ENCODE data around the gene BIRC2. TPM values are rescaled to one million over a fixed set of nuclear protein-coding genes. Genes with fewer than 3 reads are reported as not detected.

BIRC2 gene
- total and polyA plus RNA-seq, 3 experiments from 2014 or later = 35.2 to 42.8 (median 40.3) TPM

DNA sequence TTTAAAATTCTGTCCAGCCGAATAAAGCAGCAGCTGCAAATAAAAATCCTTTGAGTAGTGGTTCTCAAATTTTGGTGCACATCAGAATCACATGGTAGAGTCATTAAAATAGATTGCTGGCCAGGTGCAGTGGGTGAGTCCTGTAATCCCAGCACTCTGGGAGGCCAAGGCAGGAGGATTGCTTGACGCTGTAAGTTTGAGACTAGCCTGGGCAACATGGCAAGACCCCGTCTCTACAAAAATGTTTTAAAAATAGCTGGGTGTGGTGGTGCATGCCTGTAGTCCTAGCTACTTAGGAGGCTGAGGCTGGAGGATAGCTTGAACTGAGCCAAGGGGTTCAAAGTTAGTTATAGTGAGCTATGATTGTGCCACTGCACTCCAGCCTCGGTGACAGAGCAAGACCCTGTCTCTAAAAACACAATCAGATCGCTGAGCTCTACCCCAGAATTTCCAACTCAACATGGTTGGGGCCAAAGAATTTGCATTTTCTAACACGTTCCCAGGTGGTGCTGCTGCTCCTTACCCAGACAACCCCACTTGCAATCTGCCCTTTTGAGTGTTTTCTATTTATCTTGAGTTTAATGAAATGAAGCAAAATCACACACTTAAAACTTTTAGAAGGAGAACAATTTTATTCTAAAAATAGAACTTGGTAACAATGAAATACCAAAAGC lies 48.8 kb downstream of the BIRC2 start:
- H3K4me3 ChIP-seq (ENCODE audit: low read length) = no peak overlapping the region
- peaks cover 23% of the 10 kb centered on the region for H3K36me3 ChIP-seq (ENCODE audit: insufficient read depth, low read length)
- H3K4me1 Mint-ChIP-seq = peaks cover 27 to 40% (median 31%) of the 10 kb centered on the region in 3 donors
- no peaks in the 10 kb centered on the region for H3K27me3 Mint-ChIP-seq
- no peaks in the 10 kb centered on the region for H3K9me3 Mint-ChIP-seq
- ChIA-PET POLR2A (no interaction called here), CTCF (interaction anchor here (1.5 kb wide), 1 partner anchor 27 kb away, joined by 3 read pairs; no protein-coding TSS in a partner anchor)
- no peaks in the 10 kb centered on the region for H3K27me3 ChIP-seq (ENCODE audit: insufficient read depth, low read length, poor library complexity, severe bottlenecking)
- H3K36me3 Mint-ChIP-seq = peaks cover 4 to 77% (median 7%) of the 10 kb centered on the region in 3 donors
- H3K4me1 ChIP-seq (ENCODE audit: insufficient read depth, low read length) = peaks cover 16% of the 10 kb centered on the region
- H3K27ac ChIP-seq (ENCODE audit: low read depth, low read length) = no peak overlapping the region
- H3K9me3 ChIP-seq (ENCODE audit: low read length) = no peaks in the 10 kb centered on the region
- H3K27ac Mint-ChIP-seq = peak overlapping the region in 4 of 8 donors; percentile 9 to 64 (median 48)
- H3K4me3 Mint-ChIP-seq = no peak overlapping the region
- no peak for DNase-seq

- peaks cover 6 to 81% (median 7%) of the 10 kb centered on the region in 3 donors for H3K36me3 Mint-ChIP-seq
- no peak overlapping the region for H3K4me3 Mint-ChIP-seq
- no peak for DNase-seq
- H3K4me1 Mint-ChIP-seq = peaks cover 28 to 42% (median 38%) of the 10 kb centered on the region in 3 donors
- peaks cover 8% of the 10 kb centered on the region for H3K4me1 ChIP-seq (ENCODE audit: insufficient read depth, low read length)
- H3K9me3 ChIP-seq (ENCODE audit: low read length) = no peaks in the 10 kb centered on the region
- ChIA-PET CTCF (interaction anchor here (1.5 kb wide), 1 partner anchor 25 kb away, joined by 3 read pairs; no protein-coding TSS in a partner anchor), POLR2A (no interaction called here)
- no peak overlapping the region for H3K4me3 ChIP-seq (ENCODE audit: low read length)
- H3K27me3 Mint-ChIP-seq = no peaks in the 10 kb centered on the region
- no peaks in the 10 kb centered on the region for H3K9me3 Mint-ChIP-seq
- peaks cover 30% of the 10 kb centered on the region for H3K36me3 ChIP-seq (ENCODE audit: insufficient read depth, low read length)
- H3K27me3 ChIP-seq (ENCODE audit: insufficient read depth, low read length, poor library complexity, severe bottlenecking) = no peaks in the 10 kb centered on the region
- peak overlapping the region in 6 of 8 donors; percentile 20 to 88 (median 43) for H3K27ac Mint-ChIP-seq
- H3K27ac ChIP-seq (ENCODE audit: low read depth, low read length) = no peak overlapping the region
Observed at GRCh38 chr11:102396708-102397563, 49.9 kb downstream of the BIRC2 start.

DNA sequence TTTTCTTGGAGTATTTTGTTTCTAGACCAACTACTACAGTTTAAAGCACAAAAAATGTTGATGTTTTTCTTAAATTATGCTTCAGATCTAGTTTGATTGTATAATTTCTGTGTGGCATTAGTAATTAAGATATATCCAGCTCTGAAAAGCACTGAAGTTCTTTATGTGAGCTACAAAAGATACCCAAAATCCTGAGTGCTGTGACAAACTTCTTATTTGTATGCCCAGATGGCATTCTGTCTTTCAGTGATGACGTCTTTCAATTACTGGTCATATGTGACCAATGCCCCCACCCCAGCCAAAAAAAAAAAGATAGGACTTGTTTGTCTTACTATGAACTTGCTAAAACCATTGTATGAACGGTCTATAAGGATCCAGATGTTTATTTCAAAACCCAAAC lies 51.3 kb downstream of the BIRC2 start:
- H3K4me3 ChIP-seq (ENCODE audit: low read length) = no peak overlapping the region
- H3K9me3 ChIP-seq (ENCODE audit: low read length) = no peaks in the 10 kb centered on the region
- H3K4me1 ChIP-seq (ENCODE audit: insufficient read depth, low read length) = peaks cover 14% of the 10 kb centered on the region
- ChIA-PET CTCF (interaction anchor here (1.4 to 2.8 kb wide), 2 partner anchors 8 to 54 kb away, joined by 5 to 20 read pairs; no protein-coding TSS in a partner anchor), POLR2A (no interaction called here)
- no peaks in the 10 kb centered on the region for H3K27me3 Mint-ChIP-seq
- peak overlapping the region in 1 of 7 donors; percentile 9 for H3K4me3 Mint-ChIP-seq
- peaks cover 34 to 48% (median 44%) of the 10 kb centered on the region in 3 donors for H3K4me1 Mint-ChIP-seq
- peak overlapping the region in 4 of 8 donors; percentile 3 to 47 (median 31) for H3K27ac Mint-ChIP-seq
- no peaks in the 10 kb centered on the region for H3K9me3 Mint-ChIP-seq
- peaks cover 7 to 83% (median 7%) of the 10 kb centered on the region in 3 donors for H3K36me3 Mint-ChIP-seq
- no peaks in the 10 kb centered on the region for H3K27me3 ChIP-seq (ENCODE audit: insufficient read depth, low read length, poor library complexity, severe bottlenecking)
- peaks cover 31% of the 10 kb centered on the region for H3K36me3 ChIP-seq (ENCODE audit: insufficient read depth, low read length)
- no peak for DNase-seq
- H3K27ac ChIP-seq (ENCODE audit: low read depth, low read length) = no peak overlapping the region

DNA sequence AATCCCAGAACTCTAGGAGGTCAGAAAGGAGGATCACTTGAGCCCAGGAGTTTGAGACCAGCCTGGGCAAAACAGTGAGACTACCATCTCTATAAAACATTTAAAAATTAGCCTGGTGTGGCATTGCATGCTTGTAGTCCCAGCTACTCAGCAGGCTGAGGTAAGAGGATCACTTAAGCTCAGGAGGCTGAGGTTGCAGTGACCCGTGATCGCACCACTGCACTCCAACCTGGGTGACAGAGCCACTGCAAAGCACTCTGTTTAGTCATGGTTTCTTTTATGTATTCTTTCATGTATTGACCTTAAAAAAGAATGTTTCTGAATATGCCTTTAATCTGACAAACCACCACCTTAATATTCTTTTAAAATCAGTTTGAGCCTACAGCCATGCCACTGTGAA lies 52.2 kb downstream of the BIRC2 start:
- H3K27me3 ChIP-seq (ENCODE audit: insufficient read depth, low read length, poor library complexity, severe bottlenecking) = no peaks in the 10 kb centered on the region
- no peak for DNase-seq
- Mint-ChIP-seq H3K4me3 (no peak overlapping the region), H3K27ac (peak overlapping the region in 2 of 8 donors; percentile 3 to 12), H3K27me3 (no peaks in the 10 kb centered on the region), H3K4me1 (peaks cover 42 to 53% (median 50%) of the 10 kb centered on the region in 3 donors), H3K36me3 (peaks cover 7 to 83% (median 9%) of the 10 kb centered on the region in 3 donors), H3K9me3 (no peaks in the 10 kb centered on the region)
- no peak overlapping the region for H3K27ac ChIP-seq (ENCODE audit: low read depth, low read length)
- ChIA-PET POLR2A (no interaction called here), CTCF (interaction anchor here (1.4 to 2.8 kb wide), 3 partner anchors 9 to 57 kb away, joined by 5 to 20 read pairs (median 6); no protein-coding TSS in a partner anchor)
- peaks cover 21% of the 10 kb centered on the region for H3K4me1 ChIP-seq (ENCODE audit: insufficient read depth, low read length)
- no peak overlapping the region for H3K4me3 ChIP-seq (ENCODE audit: low read length)
- peaks cover 30% of the 10 kb centered on the region for H3K36me3 ChIP-seq (ENCODE audit: insufficient read depth, low read length)
- no peaks in the 10 kb centered on the region for H3K9me3 ChIP-seq (ENCODE audit: low read length)

GRCh38 chr11:102400603-102401002 lies 53.6 kb downstream of the BIRC2 start:
- Histone ChIP-seq H3K36me3 (ENCODE audit: insufficient read depth, low read length) (peaks cover 25% of the 10 kb centered on the region), H3K4me3 (ENCODE audit: low read length) (no peak overlapping the region), H3K27ac (ENCODE audit: low read depth, low read length) (no peak overlapping the region), H3K27me3 (ENCODE audit: insufficient read depth, low read length, poor library complexity, severe bottlenecking) (no peaks in the 10 kb centered on the region), H3K9me3 (ENCODE audit: low read length) (no peaks in the 10 kb centered on the region), H3K4me1 (ENCODE audit: insufficient read depth, low read length) (peaks cover 26% of the 10 kb centered on the region)
- Mint-ChIP-seq H3K9me3 (no peaks in the 10 kb centered on the region), H3K27me3 (no peaks in the 10 kb centered on the region), H3K4me1 (peaks cover 42 to 60% (median 60%) of the 10 kb centered on the region in 3 donors), H3K4me3 (no peak overlapping the region), H3K36me3 (peaks cover 7 to 79% (median 9%) of the 10 kb centered on the region in 3 donors), H3K27ac (peak overlapping the region in 5 of 8 donors; percentile 4 to 85 (median 38))
- no peak for DNase-seq
- POLR2A ChIA-PET = no interaction called here
- CTCF ChIA-PET = interaction anchor here (1.3 to 2.8 kb wide), 3 partner anchors 10 to 96 kb away, joined by 3 to 20 read pairs (median 6); no protein-coding TSS in a partner anchor

DNA sequence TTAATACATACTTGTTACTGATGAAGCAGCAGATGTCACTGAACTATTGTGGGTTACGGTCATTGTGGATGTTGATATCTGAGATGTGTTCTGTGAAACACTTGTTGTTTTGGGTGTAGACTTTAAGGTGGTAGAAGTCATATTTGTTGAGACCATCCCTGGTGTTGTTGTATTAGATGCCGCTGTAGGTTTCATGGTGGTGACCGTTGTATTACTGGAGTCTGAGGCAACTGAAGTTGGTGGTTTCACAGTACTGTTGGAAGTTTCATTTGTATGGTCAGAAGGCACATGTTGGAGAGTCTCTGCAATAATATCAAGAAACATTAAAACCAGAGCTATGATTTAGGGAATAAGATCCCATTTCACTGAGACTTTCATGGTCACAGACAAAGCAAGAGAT lies 54.9 kb downstream of the BIRC2 start:
- ChIA-PET POLR2A (interaction anchor here (0.6 kb wide), 1 partner anchor 49 kb away, joined by 3 read pairs; no protein-coding TSS in a partner anchor), CTCF (interaction anchor here (1.0 to 2.2 kb wide), 4 partner anchors 11 to 36 kb away, joined by 3 to 7 read pairs (median 3); no protein-coding TSS in a partner anchor)
- H3K4me1 ChIP-seq (ENCODE audit: insufficient read depth, low read length) = peaks cover 29% of the 10 kb centered on the region
- peaks cover 40 to 65% (median 58%) of the 10 kb centered on the region in 3 donors for H3K4me1 Mint-ChIP-seq
- no peak overlapping the region for H3K4me3 ChIP-seq (ENCODE audit: low read length)
- H3K27me3 ChIP-seq (ENCODE audit: insufficient read depth, low read length, poor library complexity, severe bottlenecking) = no peaks in the 10 kb centered on the region
- H3K27ac ChIP-seq (ENCODE audit: low read depth, low read length) = no peak overlapping the region
- H3K27ac Mint-ChIP-seq = peak overlapping the region in 6 of 8 donors; percentile 7 to 83 (median 55)
- no peaks in the 10 kb centered on the region for H3K9me3 ChIP-seq (ENCODE audit: low read length)
- peaks cover 21% of the 10 kb centered on the region for H3K36me3 ChIP-seq (ENCODE audit: insufficient read depth, low read length)
- no peak for DNase-seq
- H3K27me3 Mint-ChIP-seq = no peaks in the 10 kb centered on the region
- no peak overlapping the region for H3K4me3 Mint-ChIP-seq
- peaks cover 7 to 79% (median 9%) of the 10 kb centered on the region in 3 donors for H3K36me3 Mint-ChIP-seq
- H3K9me3 Mint-ChIP-seq = no peaks in the 10 kb centered on the region

- no peaks in the 10 kb centered on the region for H3K27me3 ChIP-seq (ENCODE audit: insufficient read depth, low read length, poor library complexity, severe bottlenecking)
- POLR2A ChIA-PET = no interaction called here
- H3K4me3 ChIP-seq (ENCODE audit: low read length) = no peak overlapping the region
- no peak overlapping the region for H3K27ac ChIP-seq (ENCODE audit: low read depth, low read length)
- Mint-ChIP-seq H3K36me3 (peaks cover 7 to 80% (median 11%) of the 10 kb centered on the region in 3 donors), H3K9me3 (no peaks in the 10 kb centered on the region), H3K27ac (peak overlapping the region in 6 of 8 donors; percentile 18 to 83 (median 59)), H3K4me1 (peaks cover 42 to 65% (median 59%) of the 10 kb centered on the region in 3 donors), H3K27me3 (no peaks in the 10 kb centered on the region), H3K4me3 (no peak overlapping the region)
- no peaks in the 10 kb centered on the region for H3K9me3 ChIP-seq (ENCODE audit: low read length)
- peaks cover 33% of the 10 kb centered on the region for H3K4me1 ChIP-seq (ENCODE audit: insufficient read depth, low read length)
- no peak for DNase-seq
- peaks cover 21% of the 10 kb centered on the region for H3K36me3 ChIP-seq (ENCODE audit: insufficient read depth, low read length)
- CTCF ChIA-PET = interaction anchor here (1.2 to 2.2 kb wide), 3 partner anchors 11 to 16 kb away, joined by 3 to 7 read pairs (median 3); no protein-coding TSS in a partner anchor
Observed at GRCh38 chr11:102402548-102402947, 55.5 kb downstream of the BIRC2 start.

Measured in CD8-positive, alpha-beta memory T cell (primary cell).